DOHH2 (cell line): ENCODE data around the gene ARHGAP24.

ENCODE experiments used
- H3F3A ChIP-seq: fragments of 200-600 bp; sonication (generic), shearing (Covaris generic); 2 replicates; pipeline ENCODE4 v1.6.0; 2016; ENCODE audit warnings: antibody characterized with exemption, mild to moderate bottlenecking; ENCODE audit not compliant: control insufficient read depth, insufficient read depth
- H3K27ac ChIP-seq: fragments of 200-600 bp; sonication (generic); 2 replicates; pipeline ENCODE4 v1.5.1; 2014; ENCODE audit warnings: low read depth, mild to moderate bottlenecking, low read length, moderate library complexity
- H3K27me3 ChIP-seq: fragments of 200-600 bp; sonication (generic); 2 replicates; pipeline ENCODE4 v1.6.1; 2014; ENCODE audit warnings: mild to moderate bottlenecking, low read length, mixed read lengths; ENCODE audit not compliant: control insufficient read depth
- H3K36me3 ChIP-seq: fragments of 200-600 bp; sonication (generic); 2 replicates; pipeline ENCODE4 v1.6.1; 2014; ENCODE audit warnings: mild to moderate bottlenecking, low read length, moderate library complexity, mixed read lengths; ENCODE audit not compliant: control insufficient read depth
- H3K4me1 ChIP-seq: fragments of 200-600 bp; sonication (generic); 2 replicates; pipeline ENCODE4 v1.6.1; 2014; ENCODE audit warnings: mild to moderate bottlenecking, low read length, mixed read lengths; ENCODE audit not compliant: control insufficient read depth
- H3K4me2 ChIP-seq: fragments of 200-600 bp; sonication (generic); 2 replicates; pipeline ENCODE4 v1.6.0; 2014; ENCODE audit warnings: mild to moderate bottlenecking, low read length, moderate library complexity
- H3K4me3 ChIP-seq: fragments of 200-600 bp; sonication (generic); 2 replicates; pipeline ENCODE4 v1.5.1; 2014; ENCODE audit warnings: mild to moderate bottlenecking, low read length, mixed read lengths
- H3K79me2 ChIP-seq: fragments of 200-600 bp; sonication (generic); 2 replicates; pipeline ENCODE4 v1.6.1; 2014; ENCODE audit warnings: mild to moderate bottlenecking, low read length, mixed read lengths; ENCODE audit not compliant: control insufficient read depth
- H3K9me2 ChIP-seq: fragments of 200-600 bp; sonication (generic); replicated peaks from 2 replicates; pipeline ENCODE4 v1.6.1; 2014; ENCODE audit warnings: mild to moderate bottlenecking, low read length, mixed read lengths; ENCODE audit not compliant: control insufficient read depth
- H3K9me3 ChIP-seq: fragments of 200-600 bp; sonication (generic); 2 replicates; pipeline ENCODE4 v1.6.1; 2014; ENCODE audit warnings: antibody characterized with exemption, low read length, mixed read lengths; ENCODE audit not compliant: control insufficient read depth, insufficient read depth
- H4K20me1 ChIP-seq: fragments of 200-600 bp; sonication (generic); 2 replicates; pipeline ENCODE4 v1.6.0; 2014; ENCODE audit warnings: low read depth, mild to moderate bottlenecking, antibody characterized with exemption, low read length, moderate library complexity; ENCODE audit not compliant: control insufficient read depth, insufficient read depth
- EZH2phosphoT487 ChIP-seq: fragments of 200-600 bp; sonication (generic); IDR thresholded peaks from 2 replicates; pipeline ENCODE4 v1.6.1; 2017; ENCODE audit warnings: borderline replicate concordance, mild to moderate bottlenecking, antibody characterized with exemption, low read length, moderate library complexity, mixed read lengths
- TF ChIP-seq, protein P1 (sequence below): fragments of 200-600 bp; sonication (generic); IDR thresholded peaks from one replicate; pipeline ENCODE4 v1.5.1; 2014; ENCODE audit warnings: antibody characterized with exemption, mild to moderate bottlenecking, low read depth, low read length; ENCODE audit not compliant: poor library complexity, severe bottlenecking

Gene ARHGAP24

DNA sequence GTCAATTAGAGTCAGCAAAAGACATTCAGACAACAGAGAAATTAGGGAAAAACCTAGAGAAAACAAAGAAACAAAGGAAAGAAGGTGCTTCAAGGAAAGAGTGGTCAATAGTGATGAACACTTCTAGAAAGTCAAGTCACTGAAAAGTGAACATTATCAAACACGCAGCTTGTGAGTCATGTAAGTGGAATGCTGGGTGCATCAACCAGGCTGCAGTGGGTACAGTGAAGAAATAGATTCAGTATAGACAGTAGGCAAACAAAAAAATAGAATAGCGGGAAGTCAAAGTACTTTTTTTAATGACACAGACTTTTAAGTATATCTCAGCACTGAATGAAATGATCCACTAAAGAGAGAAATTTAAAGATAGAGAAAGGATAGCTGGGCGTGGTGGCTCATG lies 245.8 kb downstream of the ARHGAP24 start:
- no peaks in the 10 kb centered on the region for H3K9me3 ChIP-seq
- H3K4me2 ChIP-seq, result no peak overlapping the region
- peaks cover 6% of the 10 kb centered on the region for H3K36me3 ChIP-seq
- TF ChIP-seq EZH2phosphoT487, result no peak
- TF ChIP-seq, protein P1, sequence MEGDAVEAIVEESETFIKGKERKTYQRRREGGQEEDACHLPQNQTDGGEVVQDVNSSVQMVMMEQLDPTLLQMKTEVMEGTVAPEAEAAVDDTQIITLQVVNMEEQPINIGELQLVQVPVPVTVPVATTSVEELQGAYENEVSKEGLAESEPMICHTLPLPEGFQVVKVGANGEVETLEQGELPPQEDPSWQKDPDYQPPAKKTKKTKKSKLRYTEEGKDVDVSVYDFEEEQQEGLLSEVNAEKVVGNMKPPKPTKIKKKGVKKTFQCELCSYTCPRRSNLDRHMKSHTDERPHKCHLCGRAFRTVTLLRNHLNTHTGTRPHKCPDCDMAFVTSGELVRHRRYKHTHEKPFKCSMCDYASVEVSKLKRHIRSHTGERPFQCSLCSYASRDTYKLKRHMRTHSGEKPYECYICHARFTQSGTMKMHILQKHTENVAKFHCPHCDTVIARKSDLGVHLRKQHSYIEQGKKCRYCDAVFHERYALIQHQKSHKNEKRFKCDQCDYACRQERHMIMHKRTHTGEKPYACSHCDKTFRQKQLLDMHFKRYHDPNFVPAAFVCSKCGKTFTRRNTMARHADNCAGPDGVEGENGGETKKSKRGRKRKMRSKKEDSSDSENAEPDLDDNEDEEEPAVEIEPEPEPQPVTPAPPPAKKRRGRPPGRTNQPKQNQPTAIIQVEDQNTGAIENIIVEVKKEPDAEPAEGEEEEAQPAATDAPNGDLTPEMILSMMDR, result no peak
- no peak overlapping the region for H3K4me3 ChIP-seq
- H3K9me2 ChIP-seq, result no peaks in the 10 kb centered on the region
- no peaks in the 10 kb centered on the region for H3K79me2 ChIP-seq
- peaks cover 38% of the 10 kb centered on the region for H3K4me1 ChIP-seq
- H3K27ac ChIP-seq, result no peak overlapping the region
- no peaks in the 10 kb centered on the region for H3K27me3 ChIP-seq
- no peaks in the 10 kb centered on the region for H4K20me1 ChIP-seq
- 0 out of 2 replicates have a peak, but pooled peaks cover 1% of the 10 kb centered on the region for H3F3A ChIP-seq

GRCh38 chr4:85722401-85722800 lies 247.5 kb downstream of the ARHGAP24 start:
- Histone ChIP-seq H3K4me3 (no peak overlapping the region), H3K27ac (no peak overlapping the region), H3K27me3 (no peaks in the 10 kb centered on the region), H3K4me1 (peaks cover 36% of the 10 kb centered on the region), H3K79me2 (no peaks in the 10 kb centered on the region), H3K36me3 (peaks cover 6% of the 10 kb centered on the region), H3K9me3 (no peaks in the 10 kb centered on the region), H4K20me1 (no peaks in the 10 kb centered on the region), H3K4me2 (no peak overlapping the region), H3F3A (0 out of 2 replicates have a peak, but pooled peaks cover 2% of the 10 kb centered on the region), H3K9me2 (no peaks in the 10 kb centered on the region)
- TF ChIP-seq, protein P1, result no peak
- TF ChIP-seq EZH2phosphoT487, result no peak

DNA sequence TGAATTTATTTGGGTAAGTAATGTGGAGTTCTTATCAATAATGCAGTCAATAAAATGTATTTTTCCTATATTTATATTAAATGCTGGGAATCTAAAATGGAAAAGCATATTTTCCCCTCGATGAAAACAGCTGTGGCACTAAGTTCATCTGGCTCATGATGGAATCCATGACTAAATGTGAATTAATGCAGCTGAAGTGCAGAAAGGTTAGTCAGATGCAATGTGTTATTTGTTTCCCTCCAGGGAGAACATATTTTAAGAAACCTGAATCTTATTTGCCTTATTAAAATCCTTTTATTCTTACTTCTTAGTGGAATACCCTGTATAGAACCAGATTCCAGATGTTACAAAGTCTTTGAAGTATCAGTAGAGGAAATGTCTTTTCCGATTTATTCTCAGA lies 247.9 kb downstream of the ARHGAP24 start:
- no peaks in the 10 kb centered on the region for H3K9me3 ChIP-seq
- TF ChIP-seq EZH2phosphoT487, result no peak
- TF ChIP-seq, protein P1, result no peak
- H4K20me1 ChIP-seq, result no peaks in the 10 kb centered on the region
- H3K4me2 ChIP-seq, result no peak overlapping the region
- H3F3A ChIP-seq, result 0 out of 2 replicates have a peak, but pooled peaks cover 2% of the 10 kb centered on the region
- H3K4me3 ChIP-seq, result no peak overlapping the region
- no peaks in the 10 kb centered on the region for H3K79me2 ChIP-seq
- H3K36me3 ChIP-seq, result peaks cover 6% of the 10 kb centered on the region
- no peaks in the 10 kb centered on the region for H3K27me3 ChIP-seq
- H3K9me2 ChIP-seq, result no peaks in the 10 kb centered on the region
- no peak overlapping the region for H3K27ac ChIP-seq
- peaks cover 32% of the 10 kb centered on the region for H3K4me1 ChIP-seq
